ENCODE measurements around the gene NCAPH2.
A peak's percentile ranks its signal among the peaks of the same experiment; 100 is the strongest.

The NCAPH2 gene

DNA sequence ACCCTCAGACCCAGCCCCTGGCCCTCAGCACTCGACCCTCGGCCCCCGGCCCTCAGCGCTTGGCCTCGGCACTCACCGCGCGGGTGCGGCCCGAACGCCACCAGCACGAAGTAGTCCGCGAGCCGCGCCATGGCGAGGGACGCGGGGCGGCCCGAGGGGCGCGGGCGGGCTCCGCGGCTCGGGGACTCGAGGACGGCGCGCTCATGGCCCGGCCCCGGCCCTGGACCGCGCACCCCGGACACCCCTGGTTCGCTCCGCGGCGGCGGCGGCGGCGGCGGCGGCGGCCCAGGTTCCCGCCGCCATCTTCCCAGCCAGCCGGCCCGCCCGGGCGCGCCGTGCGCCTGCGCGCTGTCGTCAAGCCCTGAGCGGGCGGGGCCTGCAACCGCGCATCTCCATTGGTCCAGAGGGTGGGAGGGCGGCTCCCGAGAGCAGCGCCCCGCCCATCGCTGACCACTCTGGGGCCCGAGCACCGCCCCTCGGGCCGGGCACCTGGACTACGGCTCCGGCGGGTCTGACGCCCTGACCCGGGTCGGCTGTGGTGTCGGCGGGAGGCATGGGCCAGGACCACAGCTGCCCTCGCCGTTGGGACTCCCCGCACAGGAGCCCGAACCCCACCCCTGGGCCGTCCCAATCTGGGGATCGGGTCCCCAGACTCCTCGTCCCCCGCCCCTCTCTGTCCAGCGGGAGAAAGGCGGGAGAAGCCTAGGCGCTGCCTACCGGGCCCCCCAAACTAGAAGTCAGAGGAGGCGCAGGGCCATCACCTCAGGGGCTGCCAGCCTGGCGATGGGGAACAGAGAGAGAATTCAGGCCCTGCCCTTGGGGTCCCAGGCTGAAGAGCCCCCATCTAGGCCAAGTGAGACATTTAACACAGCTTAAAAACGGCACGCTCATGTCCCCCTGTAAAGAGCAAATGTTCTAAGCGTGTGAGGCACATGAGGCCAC lies 33.0 kb upstream of the NCAPH2 start, which contains the start of gene SBF1:
Gene SBF1 (minus strand): TSS at position 326 of the 942 bp plus-strand sequence. CDS start 195 bp downstream, at position 131.
- DNase-seq, result peak; percentile 58

DNA sequence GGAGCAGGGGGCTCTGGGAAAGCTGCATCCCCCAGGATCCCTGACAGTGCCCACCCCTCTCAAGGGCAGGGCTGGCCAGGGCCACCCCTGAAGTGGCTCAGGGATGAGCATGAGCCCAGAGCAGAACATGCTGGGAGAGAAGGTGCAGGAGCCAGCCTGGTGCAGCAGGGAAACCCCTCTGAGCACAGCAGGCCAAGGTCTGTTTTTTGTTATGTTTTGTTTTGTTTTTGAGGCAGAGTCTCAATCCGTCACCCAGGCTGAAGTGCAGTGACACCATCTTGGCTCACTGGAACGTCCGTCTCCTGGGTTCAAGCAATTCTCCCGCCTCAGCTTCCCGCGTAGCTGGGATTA lies 32.4 kb upstream of the NCAPH2 start:
- DNase-seq, result no peak

DNA sequence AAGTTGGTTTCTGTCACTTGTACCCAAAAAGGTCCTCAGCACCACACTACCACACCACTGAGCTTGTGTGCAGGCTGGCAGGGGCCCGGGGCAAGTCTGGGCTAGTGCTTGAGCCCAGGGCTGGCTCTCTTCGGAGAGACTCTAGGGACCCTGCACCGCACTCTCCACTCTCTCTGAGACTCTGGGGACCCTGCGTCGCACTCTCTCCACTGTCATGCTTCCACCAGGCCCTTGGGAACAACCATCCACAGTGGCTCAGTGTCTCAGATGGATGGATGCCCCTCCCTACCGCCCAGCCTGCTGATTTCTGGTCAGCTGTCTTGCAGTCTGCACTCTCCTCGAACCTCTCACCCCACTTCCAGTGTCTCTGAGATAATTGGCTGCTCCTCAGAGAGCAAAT lies 31.2 kb upstream of the NCAPH2 start:
- no peak for DNase-seq

DNA sequence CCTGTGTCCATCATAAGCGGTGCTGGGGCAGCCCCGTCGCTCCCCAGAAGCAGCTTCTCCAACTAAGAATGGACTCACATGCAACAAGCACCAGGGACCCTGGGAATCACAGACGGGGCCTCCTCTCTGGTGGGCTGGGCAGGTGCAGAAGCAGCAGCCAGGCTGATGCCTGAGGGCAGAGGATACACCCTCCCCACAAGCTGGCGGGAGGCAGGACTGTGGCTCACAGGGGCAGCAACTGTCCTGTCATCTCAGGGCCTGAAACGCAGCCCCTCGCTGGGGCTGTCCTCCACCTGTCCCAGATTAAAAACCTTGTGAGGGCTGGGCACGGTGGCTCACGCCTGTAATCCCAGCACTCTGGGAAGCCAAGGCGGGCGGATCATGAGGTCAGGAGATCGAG lies 30.1 kb upstream of the NCAPH2 start:
- DNase-seq, result no peak

DNA sequence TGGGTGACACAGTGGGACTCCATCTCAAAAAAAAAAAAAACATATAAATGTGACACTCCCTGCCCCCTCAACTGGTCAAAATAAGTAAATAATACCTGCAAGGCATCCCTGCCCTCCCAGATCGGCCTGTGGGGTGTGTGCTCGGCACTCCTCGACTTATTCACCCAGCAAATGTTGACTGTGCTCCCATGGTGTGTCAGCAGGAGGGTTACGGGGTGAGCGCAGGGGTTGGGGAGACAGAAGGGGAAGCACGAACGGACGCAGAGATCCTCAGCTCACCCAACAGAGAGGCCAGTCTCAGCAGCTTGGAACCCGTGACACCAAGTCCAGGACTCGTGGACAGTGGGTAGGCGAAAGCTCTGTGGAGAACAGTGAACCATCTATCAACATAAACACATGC lies 28.3 kb upstream of the NCAPH2 start:
- DNase-seq, result no peak

DNA sequence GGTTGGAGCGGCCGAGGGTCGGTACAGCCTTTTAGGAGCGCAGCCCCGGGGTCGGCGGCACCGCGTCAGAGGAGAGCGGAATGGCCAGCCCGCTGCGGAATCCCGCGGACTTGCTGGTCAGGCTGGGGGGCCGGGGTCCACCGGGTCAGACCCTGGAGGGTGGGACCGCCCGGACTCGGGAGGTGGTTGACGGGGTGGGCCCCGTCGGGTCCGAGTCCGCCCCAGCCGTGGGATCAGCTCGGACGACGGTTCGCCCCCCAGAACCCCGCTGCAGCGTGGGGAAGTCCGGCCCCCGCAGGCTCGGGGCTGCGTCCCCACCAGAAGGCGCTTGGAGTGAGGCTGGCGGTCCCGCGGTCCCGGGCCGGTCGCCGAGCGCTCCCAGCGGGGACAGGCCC lies 27.0 kb upstream of the NCAPH2 start:
- no peak for DNase-seq

DNA sequence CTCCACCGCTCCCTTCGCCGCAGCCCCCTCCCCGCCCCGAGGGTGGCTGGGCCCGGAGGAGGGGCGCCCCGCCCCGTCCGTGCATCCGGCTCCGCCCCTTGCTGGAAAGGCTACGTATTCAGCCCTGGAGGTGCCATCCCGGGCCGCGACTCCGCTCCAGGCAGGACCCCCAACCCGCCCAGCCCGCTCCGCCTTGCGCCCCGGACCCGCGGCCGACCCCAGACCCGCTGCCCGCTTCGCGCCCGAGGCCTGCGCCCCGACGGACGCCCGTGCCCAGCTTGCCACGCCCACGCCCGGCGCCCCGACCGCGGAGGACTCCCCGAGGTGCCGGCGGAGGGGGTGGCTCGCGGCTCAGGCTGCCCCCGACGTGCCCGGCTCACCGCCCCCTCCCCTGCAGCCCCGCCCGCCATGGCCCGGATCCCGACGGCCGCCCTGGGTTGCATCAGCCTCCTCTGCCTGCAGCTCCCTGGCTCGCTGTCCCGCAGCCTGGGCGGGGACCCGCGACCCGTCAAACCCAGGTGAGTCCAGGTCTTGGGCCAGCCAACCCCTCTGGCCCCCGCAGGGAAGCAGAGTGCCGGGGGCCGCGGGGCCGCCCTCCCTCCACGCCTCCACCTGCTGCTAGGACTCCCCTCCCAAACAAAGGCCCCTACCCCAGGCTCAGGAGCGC lies 26.5 kb upstream of the NCAPH2 start, which contains the start of gene ADM2:
Gene ADM2 (plus strand): TSS at position 104 of the 667 bp plus-strand sequence. CDS start 305 bp downstream, at position 409.
- DNase-seq, result no peak

DNA sequence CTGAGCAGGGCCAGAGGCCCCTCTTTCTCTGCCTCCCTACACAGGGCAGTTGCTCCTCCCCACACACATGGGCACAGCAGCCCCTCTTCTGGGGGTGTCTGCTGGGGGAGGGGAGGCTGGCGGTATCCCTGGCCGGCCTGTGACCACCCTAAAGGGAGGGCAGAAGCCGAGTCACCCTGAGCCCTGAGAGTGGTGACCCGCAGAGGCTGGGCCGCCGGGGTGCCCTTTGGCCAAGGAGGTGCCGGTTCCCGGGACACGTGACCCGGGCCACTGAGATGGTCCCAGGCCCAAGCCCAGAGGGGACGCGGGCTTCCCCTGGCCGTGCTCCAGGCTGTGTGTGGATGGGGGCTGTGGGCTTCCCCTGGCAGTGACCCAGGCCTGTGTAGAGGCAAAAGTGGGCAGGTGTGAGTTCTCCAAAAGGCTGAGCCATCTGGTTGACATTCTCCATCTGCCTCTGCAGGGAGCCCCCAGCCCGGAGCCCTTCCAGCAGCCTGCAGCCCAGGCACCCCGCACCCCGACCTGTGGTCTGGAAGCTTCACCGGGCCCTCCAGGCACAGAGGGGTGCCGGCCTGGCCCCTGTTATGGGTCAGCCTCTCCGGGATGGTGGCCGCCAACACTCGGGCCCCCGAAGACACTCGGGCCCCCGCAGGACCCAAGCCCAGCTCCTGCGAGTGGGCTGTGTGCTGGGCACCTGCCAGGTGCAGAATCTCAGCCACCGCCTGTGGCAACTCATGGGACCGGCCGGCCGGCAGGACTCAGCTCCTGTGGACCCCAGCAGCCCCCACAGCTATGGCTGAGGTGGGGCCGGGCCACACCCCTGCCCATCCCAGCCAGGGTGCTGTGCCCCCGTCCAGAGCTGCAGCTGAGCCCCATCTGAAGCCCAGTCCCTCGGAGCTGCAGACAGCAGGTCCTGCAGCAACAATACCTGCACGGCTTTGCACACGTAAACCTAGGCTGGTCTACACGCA lies 25.6 kb upstream of the NCAPH2 start:
- no peak for DNase-seq

DNA sequence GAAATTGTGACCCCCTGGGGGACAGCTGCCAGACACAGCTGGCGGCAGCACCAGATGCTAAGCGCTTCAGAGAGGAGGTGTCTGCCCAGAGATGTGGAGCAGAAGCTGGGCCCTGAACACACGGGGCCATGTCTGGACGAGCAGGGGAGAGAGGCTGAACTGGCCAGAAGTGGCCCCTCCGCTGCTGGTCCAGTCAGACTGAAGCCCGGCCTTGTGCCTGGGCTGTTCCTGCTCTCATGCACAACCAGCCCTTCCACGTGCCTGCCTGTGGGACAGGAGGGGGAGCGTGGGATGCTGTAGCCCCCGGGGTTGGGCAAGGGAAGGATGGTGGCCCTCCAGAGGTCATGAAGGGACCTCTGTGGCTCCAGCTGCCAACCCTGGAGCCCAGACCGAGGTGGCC lies 24.9 kb upstream of the NCAPH2 start:
- DNase-seq, result no peak

DNA sequence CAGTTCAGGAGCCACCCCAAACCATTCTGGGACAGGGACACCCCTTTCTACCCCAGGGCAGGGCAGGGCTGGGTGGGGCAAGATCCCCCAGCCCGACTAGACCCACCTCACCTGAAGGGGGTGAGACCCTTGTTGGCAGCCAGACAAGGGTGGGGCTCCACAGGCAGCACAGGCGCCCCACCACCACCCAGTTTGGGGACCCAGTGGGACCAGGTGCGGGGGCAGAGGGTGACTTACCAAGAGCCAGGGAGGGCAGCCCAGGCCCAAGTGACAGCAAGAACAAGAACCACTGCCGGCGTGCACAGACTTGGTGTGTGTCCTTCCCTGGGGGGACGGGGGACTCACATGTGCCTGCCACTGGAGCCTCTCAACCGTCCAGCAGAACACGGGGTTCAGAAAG lies 24.5 kb upstream of the NCAPH2 start:
- no peak for DNase-seq

DNA sequence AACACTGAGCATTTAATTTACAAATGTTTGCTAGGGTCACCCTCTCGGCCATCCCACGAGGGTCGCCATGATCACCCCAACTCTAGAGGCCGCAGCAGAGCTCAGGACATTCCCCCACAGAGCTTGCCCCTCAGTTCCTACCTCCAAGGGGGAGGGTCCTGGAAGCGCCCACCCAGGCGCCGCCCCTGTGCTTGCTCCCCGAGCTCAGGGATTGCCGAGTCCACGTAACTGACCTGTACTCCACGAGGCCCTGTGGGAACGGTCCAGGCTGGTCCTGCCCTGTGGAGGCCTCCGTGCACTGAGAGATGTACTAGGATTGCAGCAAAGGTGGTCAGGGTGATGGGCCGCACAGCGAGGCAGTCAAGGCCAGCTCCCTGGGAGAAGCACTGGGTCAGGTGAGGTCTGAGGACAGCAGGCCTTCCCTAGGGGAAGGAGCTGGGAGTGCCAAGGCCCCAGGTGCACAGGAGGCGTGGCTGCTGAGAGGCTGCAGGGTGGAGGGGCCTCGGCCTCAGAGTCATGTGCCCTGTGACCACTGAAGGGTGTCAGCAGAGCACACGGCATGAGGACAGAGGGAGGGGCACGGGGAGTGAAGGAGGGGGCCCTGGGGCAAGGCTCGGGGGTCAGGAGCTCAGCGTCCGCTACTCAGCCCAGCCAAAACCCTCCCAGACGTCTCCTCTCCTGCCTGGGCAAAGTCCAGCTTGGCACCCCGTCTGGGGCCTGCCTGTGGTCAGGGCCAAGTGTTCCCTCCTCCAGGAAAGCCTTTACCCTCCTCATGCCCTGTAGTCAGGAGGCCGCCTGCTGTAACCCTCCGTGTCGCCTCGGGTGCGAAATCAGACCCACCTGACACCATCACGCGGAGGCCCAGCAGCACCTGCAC lies 23.8 kb upstream of the NCAPH2 start:
- DNase-seq, result no peak

DNA sequence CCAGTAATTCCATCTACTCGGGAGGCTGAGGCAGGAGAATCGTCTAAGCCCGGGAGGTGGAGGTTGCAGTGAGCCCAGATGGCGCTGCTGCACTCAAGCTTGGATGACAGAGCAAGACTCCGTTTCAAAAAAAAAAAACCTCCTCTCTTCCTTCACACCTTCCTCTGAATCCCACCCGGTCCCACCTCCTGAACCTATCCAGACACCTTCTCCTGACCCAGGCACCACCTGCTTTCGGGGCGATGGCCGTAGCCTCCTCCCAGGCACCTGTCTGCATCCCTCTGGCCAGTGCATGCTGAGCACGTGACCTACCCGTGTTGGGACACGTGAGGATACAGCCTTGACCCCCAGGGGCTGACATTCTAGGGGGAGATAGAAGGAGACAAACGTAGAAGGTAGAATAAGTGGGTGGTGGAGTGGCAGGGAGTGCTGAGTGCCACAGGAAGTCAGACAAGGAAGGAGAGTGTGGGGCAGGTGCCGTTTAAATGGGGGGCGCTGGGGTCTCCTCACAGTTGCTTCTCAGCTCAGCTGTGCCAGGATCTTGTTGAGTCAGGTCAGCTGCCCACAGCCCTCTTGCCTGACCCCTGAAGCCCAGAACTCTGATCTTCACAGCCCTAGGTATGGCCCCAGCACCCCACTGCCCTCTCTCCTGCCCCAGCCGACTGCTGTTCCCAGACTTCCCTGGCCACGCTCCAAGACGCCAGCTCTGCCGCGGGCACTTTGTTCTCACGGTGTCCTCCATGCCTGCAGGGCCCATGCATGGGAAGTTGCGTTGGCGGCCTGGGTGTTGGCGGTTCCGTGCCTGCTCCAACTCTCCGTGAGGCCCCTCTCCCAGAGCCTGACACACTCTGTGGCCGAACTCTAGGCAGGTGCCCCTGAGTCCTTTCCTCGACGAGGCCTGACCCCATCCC lies 22.5 kb upstream of the NCAPH2 start:
- DNase-seq, result no peak

DNA sequence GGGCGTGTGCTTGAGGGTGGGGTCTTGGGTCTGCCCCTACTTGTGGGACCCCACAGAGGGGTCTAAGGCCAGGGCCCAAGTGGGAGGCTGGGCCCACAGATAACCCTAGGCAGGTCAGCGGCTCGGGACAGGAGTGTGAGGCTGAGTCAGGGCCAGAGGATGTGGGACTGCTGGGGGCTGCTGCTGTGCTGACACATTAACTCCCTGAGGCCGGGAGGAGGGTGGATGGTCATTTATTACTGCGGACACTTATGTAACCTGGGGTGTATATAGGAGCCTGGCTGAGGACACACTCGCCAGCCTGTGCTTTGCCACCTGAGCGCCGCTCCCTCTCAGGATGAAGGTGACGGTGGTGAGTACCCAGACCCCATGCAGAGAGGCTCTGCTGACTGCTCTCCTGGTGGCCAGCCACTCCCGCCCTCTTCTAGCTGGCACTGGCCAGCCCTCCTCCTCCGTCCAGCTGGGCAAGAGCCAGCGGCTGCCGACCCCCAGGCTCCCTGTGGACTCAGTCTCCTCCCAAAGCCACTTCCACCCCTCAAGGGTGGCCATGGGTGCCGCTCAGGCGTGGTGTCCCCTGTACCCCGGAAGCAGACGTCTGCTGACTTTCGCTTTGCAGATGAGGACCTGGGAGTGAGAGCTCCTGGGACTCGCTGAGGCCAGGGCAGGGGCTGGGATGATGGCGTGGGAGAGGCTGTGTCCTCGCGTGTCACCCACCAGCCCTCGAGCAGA lies 21.3 kb upstream of the NCAPH2 start, which contains the start of gene MIOX:
Gene MIOX (plus strand): TSS at position 299 of the 729 bp plus-strand sequence. CDS start 39 bp downstream, at position 338.
- no peak for DNase-seq

DNA sequence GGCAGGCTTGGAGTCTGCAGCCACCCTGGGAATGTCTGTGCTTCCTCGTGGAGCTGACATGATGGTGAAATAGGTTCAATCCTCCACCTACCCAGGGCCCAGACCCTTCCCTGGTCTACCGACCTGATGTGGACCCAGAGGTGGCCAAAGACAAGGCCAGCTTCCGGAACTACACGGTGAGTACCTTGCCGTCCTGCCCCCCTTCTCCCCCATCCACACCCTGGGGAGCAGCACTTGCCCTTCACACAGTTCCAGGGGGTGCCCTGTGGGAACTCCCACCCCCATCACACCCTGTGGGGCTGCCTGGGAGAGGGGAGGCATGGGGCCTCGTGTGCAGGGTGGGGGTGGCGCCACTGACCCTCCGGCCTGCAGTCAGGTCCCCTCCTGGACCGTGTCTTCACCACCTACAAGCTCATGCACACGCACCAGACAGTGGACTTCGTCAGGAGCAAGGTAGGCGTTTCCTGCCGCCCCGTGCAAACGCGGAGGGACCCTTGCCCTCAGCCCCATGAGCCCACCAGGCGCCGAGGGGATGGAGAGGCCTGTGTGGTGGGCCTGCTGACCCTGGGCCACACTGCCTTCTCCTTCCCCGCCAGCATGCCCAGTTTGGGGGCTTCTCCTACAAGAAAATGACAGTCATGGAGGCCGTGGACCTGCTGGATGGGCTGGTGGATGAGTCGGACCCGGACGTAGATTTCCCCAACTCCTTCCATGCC lies 20.6 kb upstream of the NCAPH2 start:
- DNase-seq, result no peak

DNA sequence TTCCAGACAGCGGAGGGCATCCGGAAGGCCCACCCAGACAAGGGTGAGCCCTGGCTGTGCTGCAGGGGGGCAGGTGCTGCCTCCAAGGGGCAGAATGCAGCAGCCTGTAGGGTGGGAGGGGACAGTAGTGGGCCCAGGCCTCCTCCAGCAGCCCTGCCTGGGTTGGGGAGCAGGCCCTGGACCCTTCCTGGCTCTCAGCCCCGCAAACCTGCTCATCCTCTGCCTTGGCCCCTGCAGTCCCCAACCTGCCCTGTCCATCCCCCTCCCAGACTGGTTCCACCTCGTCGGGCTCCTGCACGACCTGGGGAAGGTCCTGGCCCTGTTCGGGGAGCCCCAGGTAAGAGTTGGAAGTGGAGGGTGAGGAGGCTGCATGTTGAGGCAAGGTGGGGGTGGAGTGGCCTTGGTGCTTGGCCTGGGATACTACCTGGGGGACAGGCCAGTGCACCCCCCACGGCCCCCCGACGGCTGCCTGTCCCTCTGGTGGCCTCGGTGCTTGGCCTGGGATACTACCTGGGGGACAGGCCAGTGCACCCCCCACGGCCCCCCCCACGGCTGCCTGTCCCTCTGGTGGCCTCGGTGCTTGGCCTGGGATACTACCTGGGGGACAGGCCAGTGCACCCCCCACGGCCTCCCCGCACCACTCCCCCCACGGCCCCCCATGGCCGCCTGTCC lies 19.9 kb upstream of the NCAPH2 start:
- DNase-seq, result no peak

DNA sequence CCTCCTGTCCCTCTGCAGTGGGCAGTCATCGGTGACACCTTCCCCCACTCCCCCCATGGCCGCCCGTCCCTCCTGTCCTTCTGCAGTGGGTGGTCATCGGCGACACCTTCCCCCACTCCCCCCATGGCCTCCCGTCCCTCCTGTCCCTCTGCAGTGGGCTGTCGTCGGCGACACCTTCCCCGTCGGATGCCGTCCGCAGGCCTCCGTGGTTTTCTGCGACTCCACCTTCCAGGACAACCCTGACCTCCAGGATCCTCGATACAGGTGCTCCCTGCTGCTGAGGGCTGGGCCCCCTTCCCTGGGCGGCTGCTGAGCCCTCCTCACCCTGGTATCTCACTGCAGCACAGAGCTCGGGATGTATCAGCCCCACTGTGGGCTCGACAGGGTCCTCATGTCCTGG lies 19.1 kb upstream of the NCAPH2 start:
- no peak for DNase-seq

DNA sequence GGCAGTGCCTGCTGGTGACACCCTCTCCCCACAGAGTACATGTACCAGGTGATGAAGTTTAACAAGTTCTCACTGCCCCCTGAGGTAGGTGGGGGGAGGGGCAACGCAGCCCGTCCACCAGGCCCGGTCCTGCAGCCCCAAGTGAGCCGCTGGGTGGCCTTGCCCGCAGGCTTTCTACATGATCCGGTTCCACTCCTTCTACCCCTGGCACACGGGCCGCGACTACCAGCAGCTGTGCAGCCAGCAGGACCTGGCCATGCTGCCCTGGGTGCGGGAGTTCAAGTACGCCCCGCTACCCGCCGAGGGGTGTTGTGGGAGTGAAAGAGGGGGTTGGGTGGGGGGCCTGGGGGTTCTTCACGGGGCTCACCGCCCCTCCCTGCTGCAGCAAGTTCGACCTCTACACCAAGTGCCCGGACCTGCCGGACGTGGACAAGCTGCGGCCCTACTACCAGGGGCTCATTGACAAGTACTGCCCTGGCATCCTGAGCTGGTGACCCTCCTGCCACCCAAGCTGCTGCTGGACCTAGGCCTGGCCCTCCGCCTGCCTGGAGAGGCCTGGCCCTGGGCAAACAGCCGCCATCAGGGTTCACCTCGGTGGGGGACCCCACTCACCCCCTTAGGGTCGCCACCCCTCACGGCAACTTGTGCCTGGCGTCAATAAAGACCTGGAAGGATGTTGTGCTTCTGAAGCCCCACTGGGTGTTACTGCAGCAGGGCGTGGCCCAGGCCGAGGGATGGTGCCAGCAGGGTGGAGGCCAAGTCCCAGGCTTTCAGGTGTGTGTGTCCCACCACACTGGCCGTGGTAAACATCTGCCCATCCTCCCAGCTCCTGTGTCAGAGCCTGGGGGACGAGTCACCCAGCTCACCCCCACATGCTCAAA lies 18.4 kb upstream of the NCAPH2 start:
- DNase-seq, result no peak

Measured in SHP77 treated with DMSO at 0.1 percent for 48 hours (cell line).